HUES48 (cell line): ENCODE results near the gene CDKN2A.

Experiments
- H3K27ac ChIP-seq: one replicate; pipeline ENCODE4 v1.7.0; 2013; ENCODE audit warnings: low read depth, low read length, inconsistent platforms
- H3K27me3 ChIP-seq: 2 replicates; pipeline ENCODE4 v1.6.1; 2013; ENCODE audit warnings: mild to moderate bottlenecking, low read length; ENCODE audit not compliant: control insufficient read depth, insufficient read depth
- H3K36me3 ChIP-seq: 2 replicates; pipeline ENCODE4 v1.6.1; 2013; ENCODE audit warnings: low read length; ENCODE audit not compliant: control insufficient read depth, insufficient read depth
- H3K4me1 ChIP-seq: 2 replicates; pipeline ENCODE4 v1.6.1; 2013; ENCODE audit warnings: mild to moderate bottlenecking, low read length; ENCODE audit not compliant: control insufficient read depth, insufficient read depth
- H3K4me3 ChIP-seq: 2 replicates; pipeline ENCODE4 v1.5.1; 2013; ENCODE audit warnings: mild to moderate bottlenecking, low read depth, low read length
- H3K9ac ChIP-seq: 2 replicates; pipeline ENCODE4 v1.6.1; 2013; ENCODE audit warnings: mild to moderate bottlenecking, low read depth, low read length, moderate library complexity
- H3K9me3 ChIP-seq: 2 replicates; pipeline ENCODE4 v1.6.1; 2013; ENCODE audit warnings: low read length; ENCODE audit not compliant: control insufficient read depth, insufficient read depth

The CDKN2A gene

GRCh38 chr9:22031655-22032411, 37.6 kb upstream of the CDKN2A start:
- H3K36me3 ChIP-seq, result no peaks in the 10 kb centered on the region
- no peaks in the 10 kb centered on the region for H3K9me3 ChIP-seq
- H3K4me3 ChIP-seq, result no peak overlapping the region
- no peak overlapping the region for H3K27ac ChIP-seq
- H3K9ac ChIP-seq, result no peak overlapping the region
- H3K27me3 ChIP-seq, result no peaks in the 10 kb centered on the region
- H3K4me1 ChIP-seq, result peaks cover 7% of the 10 kb centered on the region

- Histone ChIP-seq H3K4me1 (peaks cover 7% of the 10 kb centered on the region), H3K9me3 (no peaks in the 10 kb centered on the region), H3K4me3 (no peak overlapping the region), H3K36me3 (no peaks in the 10 kb centered on the region), H3K27me3 (no peaks in the 10 kb centered on the region), H3K27ac (no peak overlapping the region), H3K9ac (no peak overlapping the region)
Observed at GRCh38 chr9:22030101-22030598, 36.0 kb upstream of the CDKN2A start.

- no peaks in the 10 kb centered on the region for H3K9me3 ChIP-seq
- H3K4me3 ChIP-seq, result no peak overlapping the region
- no peak overlapping the region for H3K27ac ChIP-seq
- peaks cover 7% of the 10 kb centered on the region for H3K4me1 ChIP-seq
- no peak overlapping the region for H3K9ac ChIP-seq
- H3K36me3 ChIP-seq, result no peaks in the 10 kb centered on the region
- H3K27me3 ChIP-seq, result no peaks in the 10 kb centered on the region
Observed at GRCh38 chr9:22029231-22029630, 35.0 kb upstream of the CDKN2A start.

- Histone ChIP-seq H3K4me1 (peaks cover 7% of the 10 kb centered on the region), H3K9me3 (no peaks in the 10 kb centered on the region), H3K36me3 (no peaks in the 10 kb centered on the region), H3K27ac (no peak overlapping the region), H3K9ac (no peak overlapping the region), H3K27me3 (no peaks in the 10 kb centered on the region), H3K4me3 (no peak overlapping the region)
Observed at GRCh38 chr9:22028394-22028793, 34.2 kb upstream of the CDKN2A start.

- no peak overlapping the region for H3K27ac ChIP-seq
- H3K27me3 ChIP-seq, result no peaks in the 10 kb centered on the region
- no peaks in the 10 kb centered on the region for H3K36me3 ChIP-seq
- no peak overlapping the region for H3K9ac ChIP-seq
- no peak overlapping the region for H3K4me3 ChIP-seq
- H3K9me3 ChIP-seq, result no peaks in the 10 kb centered on the region
- peaks cover 7% of the 10 kb centered on the region for H3K4me1 ChIP-seq
Observed at GRCh38 chr9:22026696-22027095, 32.5 kb upstream of the CDKN2A start.

GRCh38 chr9:22022396-22022795, 28.2 kb upstream of the CDKN2A start:
- Histone ChIP-seq H3K36me3 (no peaks in the 10 kb centered on the region), H3K9me3 (no peaks in the 10 kb centered on the region)

GRCh38 chr9:22010866-22011625, 16.9 kb upstream of the CDKN2A start:
- Histone ChIP-seq H3K4me1 (0 out of 2 replicates have a peak, but pooled peaks cover 9% of the 10 kb centered on the region), H3K4me3 (no peak overlapping the region), H3K27ac (no peak overlapping the region), H3K27me3 (peaks cover 59% of the 10 kb centered on the region), H3K9ac (no peak overlapping the region), H3K9me3 (no peaks in the 10 kb centered on the region), H3K36me3 (no peaks in the 10 kb centered on the region)

More at GRCh38 chr9:22022396-22022795, 28.2 kb upstream of the CDKN2A start:
- Histone ChIP-seq H3K27me3 (no peaks in the 10 kb centered on the region), H3K9ac (no peak overlapping the region), H3K4me3 (no peak overlapping the region), H3K27ac (no peak overlapping the region), H3K4me1 (no peaks in the 10 kb centered on the region)

GRCh38 chr9:22009506-22009867, 15.3 kb upstream of the CDKN2A start:
- H3K27me3 ChIP-seq, result peaks cover 74% of the 10 kb centered on the region
- H3K4me3 ChIP-seq, result peak overlapping the region; percentile 73
- H3K9ac ChIP-seq, result no peak overlapping the region
- no peaks in the 10 kb centered on the region for H3K9me3 ChIP-seq
- peaks cover 17% of the 10 kb centered on the region; the same call in 1 of the 2 replicates for H3K4me1 ChIP-seq
- H3K36me3 ChIP-seq, result no peaks in the 10 kb centered on the region
- no peak overlapping the region for H3K27ac ChIP-seq

- no peaks in the 10 kb centered on the region for H3K9me3 ChIP-seq
- H3K27ac ChIP-seq, result peak within 1 kb of the TSS; percentile 8
- peaks cover 80% of the 10 kb centered on the region for H3K27me3 ChIP-seq
- no peak within 1 kb of the TSS for H3K9ac ChIP-seq
- H3K4me1 ChIP-seq, result peaks cover 17% of the 10 kb centered on the region; the same call in 1 of the 2 replicates
- H3K4me3 ChIP-seq, result peak within 1 kb of the TSS; percentile 73
- no peaks in the 10 kb centered on the region for H3K36me3 ChIP-seq
Observed at GRCh38 chr9:22008717-22009505, 14.7 kb upstream of the CDKN2A start, which contains the start of gene CDKN2B. TSS of gene CDKN2B (minus strand) at chr9:22009305. CDS start at chr9:22008953, 352 bp downstream.

GRCh38 chr9:22008384-22008716, 14.2 kb upstream of the CDKN2A start:
- Histone ChIP-seq H3K4me3 (peak overlapping the region; percentile 73), H3K27ac (no peak overlapping the region), H3K9me3 (no peaks in the 10 kb centered on the region), H3K9ac (no peak overlapping the region), H3K4me1 (peaks cover 17% of the 10 kb centered on the region; the same call in 1 of the 2 replicates), H3K27me3 (peaks cover 86% of the 10 kb centered on the region), H3K36me3 (no peaks in the 10 kb centered on the region)
